Stimulated activated CD4-positive, alpha-beta T cell treated with anti-CD3 and anti-CD28 coated beads, Interleukin-2, amount 100 ng/mL, for 24 hours (primary cell): Measurements from ENCODE around the gene TENM4.

Experiments used
- DNase-seq, 2 donors: peaks; one replicate each; pipeline ENCODE4 v3.0.0-alpha.2; 2020

TENM4 gene

DNA sequence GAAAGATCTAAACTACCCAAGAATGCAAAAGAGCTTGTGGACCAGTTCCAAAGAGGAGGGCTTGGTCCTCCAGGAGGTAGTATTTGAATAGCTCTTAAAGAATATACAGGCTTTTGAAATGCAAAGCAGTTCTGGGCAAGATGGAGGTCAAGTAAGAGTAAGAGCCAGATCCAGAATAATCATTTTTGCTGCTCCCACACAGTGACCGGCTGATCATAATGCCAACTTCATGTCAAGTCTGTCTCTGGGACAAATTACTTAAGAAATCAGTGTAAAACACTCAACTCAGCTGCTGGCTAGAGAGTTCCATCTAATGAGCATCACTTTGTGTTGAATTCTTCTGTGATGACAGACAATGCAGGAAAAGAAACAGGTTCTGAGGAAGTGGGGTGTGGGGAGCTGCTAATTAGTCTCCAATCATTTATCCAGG lies 615.2 kb downstream of the TENM4 start:
- no peak for DNase-seq

DNA sequence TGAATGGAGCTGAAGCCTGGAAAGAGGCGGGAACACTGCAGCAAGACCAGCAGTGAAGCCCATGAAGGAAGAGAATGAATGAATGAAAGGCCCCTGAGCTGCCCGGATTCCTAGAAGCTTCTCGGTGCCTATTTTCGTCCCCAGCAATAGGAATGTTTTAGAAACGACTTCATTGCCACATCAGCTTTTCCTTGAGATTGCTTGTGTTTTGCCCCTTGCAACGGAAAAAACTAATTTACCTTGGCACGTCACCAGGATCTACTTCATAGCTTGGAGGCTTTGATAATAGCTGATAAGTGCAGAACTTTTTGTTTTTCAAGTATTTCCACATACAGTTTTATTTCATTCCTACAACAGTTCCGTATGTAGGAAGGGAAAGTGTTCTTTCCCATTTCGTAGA lies 617.2 kb downstream of the TENM4 start:
- DNase-seq = no peak

DNA sequence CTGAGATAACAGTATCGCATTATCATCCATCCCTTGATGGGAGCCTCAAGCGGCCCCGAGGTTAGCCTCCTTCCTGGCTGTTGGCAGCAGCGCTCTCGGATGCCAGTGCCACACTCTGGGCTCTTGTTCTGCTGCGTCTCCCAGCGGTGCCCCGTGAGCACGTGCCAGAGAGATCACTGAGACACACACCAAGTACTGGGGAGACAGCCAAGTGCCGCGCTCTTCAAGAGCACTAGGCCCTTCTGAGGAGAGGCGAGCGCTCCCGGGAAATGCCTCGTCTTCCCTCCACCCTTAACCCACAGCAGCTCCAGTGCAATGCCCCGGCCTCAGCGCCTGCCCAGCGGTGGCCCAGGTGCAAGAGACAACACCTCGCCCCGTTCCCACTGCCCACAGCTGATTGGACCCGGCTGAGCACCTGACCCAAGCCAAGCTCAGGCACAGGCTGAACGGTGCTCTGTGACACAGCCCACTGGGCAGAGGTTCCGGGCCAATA lies 617.9 kb downstream of the TENM4 start:
- DNase-seq = no peak

DNA sequence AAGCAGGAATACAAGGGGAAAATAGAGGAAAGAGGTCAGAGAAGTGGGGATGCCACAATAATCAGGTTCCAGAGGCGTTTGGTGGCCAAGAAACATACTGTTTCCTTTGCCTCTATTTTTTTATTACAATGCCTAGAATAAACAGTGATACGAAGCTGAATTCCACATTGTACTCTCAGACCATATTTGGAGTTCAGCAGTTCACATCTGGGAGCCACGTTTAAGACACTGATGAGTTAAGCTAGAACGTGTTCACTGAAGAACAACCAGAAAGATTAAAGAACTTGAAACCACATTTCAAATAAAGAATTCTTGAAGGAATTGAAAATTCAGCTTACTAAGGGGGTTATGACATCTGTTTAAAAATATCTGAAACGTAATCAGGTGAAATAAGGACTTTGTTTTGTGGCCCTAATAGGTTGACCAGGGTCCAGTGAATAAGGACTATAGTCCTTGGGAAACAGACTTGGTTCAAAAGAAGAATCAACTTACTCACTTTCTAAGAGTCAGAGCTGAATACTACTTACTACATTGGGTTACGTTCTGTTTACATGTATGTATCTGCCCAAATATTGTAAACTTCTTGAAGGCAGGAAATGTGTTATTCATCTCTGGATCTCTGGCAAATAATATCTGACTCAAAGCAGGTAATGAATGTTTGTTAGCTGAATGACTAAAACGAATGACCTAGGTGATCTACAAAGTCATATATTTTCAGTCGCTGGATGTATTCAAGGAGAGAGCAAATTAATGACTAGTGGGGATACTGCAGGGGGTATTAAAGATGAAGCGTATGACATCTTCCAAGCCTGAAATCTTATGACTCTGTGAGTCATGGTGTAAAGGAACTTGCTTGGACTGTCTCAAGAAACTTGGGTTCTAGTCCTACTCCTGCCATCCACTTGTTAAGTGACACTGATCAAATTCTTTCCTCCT lies 619.2 kb downstream of the TENM4 start:
- no peak for DNase-seq

GRCh38 chr11:78820741-78821140 lies 620.1 kb downstream of the TENM4 start:
- no peak for DNase-seq

DNA sequence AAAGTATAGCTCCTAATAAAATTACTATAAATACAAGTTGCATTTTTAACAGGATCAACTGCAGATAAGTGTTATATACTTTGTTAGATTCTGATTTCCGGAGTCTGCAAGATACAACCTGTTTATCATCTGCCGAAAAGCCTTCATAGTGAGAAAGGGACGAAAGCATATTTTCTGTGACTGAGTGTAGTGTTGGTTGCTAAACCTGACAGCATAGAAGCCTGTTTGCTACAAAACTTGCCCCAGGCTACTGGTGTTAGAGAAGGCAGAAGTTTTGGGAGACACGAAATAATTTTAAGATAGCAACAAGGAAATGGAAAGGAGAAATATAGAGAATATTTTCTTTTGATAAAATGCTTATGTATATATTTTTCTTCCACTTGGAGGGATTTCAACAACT lies 622.6 kb downstream of the TENM4 start:
- no peak for DNase-seq

GRCh38 chr11:78815831-78816230 lies 625.0 kb downstream of the TENM4 start:
- DNase-seq = no peak

GRCh38 chr11:78812513-78813293 lies 628.1 kb downstream of the TENM4 start:
- no peak for DNase-seq

DNA sequence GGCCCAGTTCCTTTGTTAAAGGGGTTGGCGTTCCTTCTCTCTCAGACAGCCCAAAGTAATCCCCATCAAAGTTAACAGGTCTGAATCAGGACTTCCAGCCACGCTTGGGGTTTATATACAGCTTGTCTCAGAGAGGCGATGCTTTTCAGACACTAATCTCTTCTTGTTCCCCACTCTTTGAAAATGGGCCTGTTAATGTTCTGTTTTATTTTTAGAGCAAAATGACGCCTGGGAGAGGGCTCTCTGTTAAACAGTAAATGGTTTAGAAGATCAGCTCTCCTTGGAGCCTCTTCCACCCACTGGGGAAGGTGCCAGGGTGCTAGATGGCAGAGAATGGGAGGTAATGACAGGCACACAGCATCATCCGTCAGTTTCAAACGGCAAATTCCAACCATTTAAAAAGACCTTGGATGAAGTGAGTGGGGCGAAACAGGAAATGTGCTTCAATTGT lies 630.2 kb downstream of the TENM4 start:
- DNase-seq = no peak

GRCh38 chr11:78809931-78810541 lies 630.8 kb downstream of the TENM4 start:
- no peak for DNase-seq

GRCh38 chr11:78808923-78809322 lies 631.9 kb downstream of the TENM4 start:
- no peak for DNase-seq

GRCh38 chr11:78807351-78807750 lies 633.5 kb downstream of the TENM4 start:
- DNase-seq = no peak

DNA sequence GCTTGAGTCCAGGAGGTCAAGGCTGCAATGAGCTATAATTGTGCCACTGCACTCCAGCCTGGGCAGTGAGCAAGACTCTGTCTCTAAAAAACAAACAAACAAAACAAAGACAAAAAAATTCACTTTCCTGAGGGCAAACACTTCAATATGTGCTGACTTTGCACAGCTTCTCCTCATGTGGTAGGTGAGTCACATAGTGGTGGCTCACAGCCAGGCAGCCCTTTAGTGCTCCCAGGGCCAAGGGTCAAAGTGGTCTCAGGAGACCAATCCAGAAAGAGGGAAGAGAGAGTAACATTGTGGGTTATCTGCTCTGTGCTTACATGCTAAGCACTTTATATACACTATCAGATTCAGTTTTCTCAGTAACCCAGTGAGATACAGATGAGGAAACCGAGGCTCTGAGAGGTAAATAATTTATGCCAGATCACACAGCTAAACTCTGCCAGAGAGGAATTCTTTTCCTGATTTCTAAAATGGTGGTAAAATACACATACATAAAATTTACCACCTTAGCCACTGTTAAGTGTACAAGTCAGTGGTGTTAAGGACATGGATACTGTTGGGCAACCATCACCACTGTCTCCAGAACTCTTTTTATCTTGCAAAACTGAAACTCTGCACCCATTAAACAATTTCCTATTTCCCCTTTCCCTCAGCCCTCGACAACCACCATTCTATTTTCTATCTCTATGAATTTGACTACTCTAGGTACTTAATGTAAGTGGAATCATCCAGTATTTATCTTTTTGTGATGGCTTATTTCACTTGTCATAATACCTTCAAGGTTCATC lies 634.4 kb downstream of the TENM4 start:
- DNase-seq = no peak

DNA sequence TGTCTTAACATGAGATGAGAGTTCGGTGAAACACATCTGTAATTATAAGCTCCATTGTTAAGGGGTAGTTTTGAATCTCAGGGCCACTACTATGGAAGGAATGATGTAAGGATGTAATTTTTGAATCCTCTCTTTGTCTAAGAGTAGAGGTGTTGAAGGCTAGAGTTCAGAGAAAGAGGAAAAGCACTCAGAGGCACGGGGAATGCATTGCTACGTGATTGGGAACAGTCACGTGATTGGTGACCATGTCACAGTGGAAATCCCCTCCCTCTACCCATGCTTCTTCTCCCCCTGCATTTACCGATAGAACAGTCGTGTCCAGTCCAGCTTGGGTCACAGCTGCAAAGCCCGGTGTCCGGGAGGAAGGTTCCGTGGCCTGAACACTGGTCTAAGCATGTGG lies 635.8 kb downstream of the TENM4 start:
- DNase-seq = no peak

DNA sequence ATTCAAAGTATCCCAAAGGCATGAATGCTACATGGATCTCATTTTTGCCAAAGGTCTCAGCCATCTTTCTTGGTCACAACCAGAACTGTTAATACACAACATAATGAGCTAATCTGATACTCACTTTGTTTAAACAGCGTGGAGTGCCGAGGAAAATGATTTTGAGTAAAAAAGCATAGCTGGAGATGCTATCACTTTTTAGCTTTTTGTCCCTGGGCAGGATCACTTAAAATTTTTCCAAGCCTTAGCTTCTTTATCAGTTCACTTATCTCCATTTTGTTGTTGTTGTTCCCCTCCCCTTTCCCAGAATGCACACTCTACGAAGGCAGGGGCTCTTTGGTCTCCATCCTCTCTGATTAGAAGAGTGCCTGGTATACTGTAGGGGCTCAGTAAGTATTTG lies 636.8 kb downstream of the TENM4 start:
- no peak for DNase-seq

DNA sequence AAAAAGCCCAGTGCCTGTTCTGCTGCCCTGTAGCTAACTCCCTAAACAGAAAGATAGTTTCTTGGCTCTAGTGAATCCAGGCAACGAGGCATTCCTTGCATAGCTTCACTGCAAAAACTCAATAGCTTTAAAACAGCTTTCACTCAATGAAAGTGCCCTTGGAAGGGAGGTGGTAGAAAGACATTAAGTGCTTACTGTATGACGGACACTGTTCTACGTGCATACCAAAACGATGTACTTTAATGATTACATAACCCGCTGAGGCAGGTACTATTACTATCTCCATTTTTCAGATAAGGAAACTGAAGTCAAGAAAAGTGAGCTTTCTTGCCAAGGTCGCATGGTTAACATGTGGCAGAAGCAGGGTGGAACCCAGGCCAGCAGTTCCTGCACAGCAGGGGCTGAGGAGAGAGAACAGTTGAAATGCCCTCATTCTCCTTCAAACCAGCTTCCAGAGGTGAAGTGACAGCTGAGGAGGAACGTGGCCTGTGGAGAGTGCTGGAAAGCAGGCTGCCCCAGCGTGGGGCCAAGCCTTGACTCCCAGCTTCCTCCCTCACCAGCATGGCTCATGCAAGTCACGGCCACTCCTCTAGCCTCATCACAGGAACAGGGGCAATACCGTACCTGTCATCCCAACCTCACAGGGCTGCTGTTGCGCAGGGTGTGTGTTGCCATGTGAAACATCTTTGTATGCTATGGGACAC lies 638.6 kb downstream of the TENM4 start:
- DNase-seq = no peak

DNA sequence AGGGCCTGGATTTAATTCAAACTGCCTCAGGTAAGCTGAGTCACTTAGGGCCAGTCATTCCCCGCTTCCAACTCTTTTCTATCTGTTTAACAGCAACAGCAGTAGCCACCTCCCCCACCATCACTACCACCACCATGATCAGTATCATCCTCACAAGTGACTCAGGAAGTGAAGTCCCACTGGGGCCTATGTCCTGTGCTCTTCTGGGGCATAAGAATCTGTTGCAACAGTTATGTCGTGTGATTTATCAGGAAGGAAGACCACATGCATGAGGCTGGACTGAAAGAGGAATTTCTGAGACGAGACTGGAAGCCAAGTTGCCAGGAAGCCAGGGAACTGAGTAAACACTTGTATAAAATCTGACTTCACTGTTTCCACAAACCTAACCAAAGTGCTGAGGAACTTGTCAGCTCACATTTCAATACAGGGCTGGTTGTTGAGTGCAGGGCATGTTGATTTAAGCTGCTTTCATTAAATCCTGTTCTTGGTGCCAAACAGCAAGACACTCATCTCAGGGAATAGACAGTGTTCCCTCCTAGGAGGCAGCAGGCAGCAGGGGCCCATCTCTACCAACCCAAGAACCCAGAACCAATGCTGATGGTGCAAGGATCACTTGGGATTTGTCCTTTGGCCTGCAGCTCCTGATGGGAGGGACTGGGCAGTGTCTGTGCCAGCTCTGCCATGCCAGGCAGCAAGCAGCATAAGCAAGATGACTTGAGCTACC lies 639.5 kb downstream of the TENM4 start:
- no peak for DNase-seq

DNA sequence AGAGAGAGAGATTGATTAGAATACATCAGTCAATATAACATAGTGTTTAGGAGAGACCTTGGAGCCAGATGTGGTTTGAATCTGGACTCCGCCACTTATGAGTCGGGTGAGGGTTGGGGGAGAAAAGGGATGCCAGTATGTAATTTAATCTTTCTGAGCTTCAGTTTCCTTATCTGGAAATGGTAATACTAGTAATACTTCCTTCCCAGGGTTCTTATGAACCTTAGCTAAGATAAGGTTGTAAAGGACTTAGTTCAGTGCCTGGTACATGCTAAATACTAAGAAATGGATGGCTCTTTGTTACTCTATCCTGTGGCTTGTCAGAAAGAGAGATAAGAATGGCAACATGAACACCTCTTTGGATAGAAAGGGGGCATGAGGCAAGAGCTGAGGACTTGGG lies 640.1 kb downstream of the TENM4 start:
- DNase-seq = no peak

DNA sequence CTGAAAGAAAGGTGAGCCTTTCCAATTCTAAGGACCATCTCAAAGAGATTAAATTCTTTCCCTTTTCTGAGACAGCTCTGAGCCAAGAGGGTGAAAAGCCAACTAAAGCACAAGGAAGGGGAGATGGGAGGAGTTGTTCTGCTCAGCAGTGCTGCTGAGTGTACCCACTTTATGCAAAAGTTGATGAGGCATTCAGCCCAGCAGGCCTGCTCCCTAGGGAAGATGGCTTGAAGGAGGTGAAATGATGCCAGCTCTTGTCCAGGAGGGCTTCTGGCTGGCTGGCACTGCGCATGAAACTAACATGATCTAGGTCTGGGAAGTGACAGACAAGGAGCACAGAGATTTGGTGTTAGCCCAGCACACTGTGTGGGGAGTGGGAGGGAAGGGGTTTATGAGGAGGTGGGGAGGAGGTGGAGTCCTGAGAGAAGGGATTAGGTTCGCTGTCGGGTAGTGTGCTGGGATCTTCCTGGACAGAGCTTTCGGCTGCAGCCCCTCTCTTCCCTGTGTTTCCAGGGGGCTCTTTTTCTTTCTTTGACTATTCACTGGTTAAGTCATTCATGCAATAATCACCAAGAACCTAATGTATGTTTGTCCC lies 640.6 kb downstream of the TENM4 start:
- DNase-seq = no peak

GRCh38 chr11:78798663-78799062 lies 642.2 kb downstream of the TENM4 start:
- peak; percentile 25 to 63 for DNase-seq

GRCh38 chr11:78797559-78797958 lies 643.3 kb downstream of the TENM4 start:
- DNase-seq = no peak
